HG03139 (cell line): ENCODE data around the gene DHH.

Source experiments
- ATAC-seq: cut with Tn5 transposase; IDR thresholded peaks from one replicate; pipeline ENCODE4 v1.9.1; 2021; ENCODE audit not compliant: unreplicated experiment

Gene DHH

GRCh38 chr12:49051373-49051764 is 43.2 kb downstream of the DHH start:
- no peak for ATAC-seq

DNA sequence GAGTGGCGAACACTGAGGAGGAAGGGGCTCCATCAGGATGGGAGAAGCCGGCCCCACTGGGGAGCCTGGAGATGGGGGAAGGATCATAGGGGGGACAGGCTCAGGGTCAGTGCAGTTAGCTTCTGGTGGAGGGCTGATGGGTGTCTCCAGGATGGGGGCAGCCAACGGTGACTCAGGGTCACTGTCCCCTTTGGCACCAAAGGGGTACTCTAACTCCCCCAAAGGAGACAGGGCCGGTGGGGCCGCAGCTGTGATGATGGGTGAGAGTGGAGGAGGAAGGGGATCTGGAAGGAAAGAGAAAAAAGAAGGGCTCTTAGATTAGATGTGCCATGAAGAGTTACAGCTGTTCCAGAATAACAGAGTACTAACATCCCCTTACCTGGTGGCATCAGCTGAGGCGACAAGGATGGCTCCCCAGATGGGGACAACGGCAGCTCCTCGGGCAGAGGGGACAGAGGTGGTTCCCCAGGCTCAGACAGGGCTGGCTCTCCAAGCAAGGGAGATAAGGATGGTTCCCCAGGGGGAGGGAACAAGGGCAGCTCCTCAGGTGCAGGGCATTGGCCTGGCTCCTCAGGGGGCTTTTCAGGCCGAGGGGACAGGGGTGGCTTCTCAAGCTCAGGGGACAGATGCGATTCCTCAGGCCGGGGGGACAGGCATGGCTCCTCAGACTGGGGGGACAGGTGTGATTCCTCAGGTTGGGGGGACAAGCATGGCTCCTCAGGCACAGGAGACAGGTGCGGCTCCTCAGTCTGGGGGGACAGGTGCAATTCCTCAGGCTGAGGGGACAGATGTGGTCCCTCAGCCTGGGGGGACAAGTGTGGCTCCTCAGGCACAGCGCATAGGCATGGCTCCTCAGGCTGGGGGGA is 43.9 kb downstream of the DHH start:
- no peak for ATAC-seq

DNA sequence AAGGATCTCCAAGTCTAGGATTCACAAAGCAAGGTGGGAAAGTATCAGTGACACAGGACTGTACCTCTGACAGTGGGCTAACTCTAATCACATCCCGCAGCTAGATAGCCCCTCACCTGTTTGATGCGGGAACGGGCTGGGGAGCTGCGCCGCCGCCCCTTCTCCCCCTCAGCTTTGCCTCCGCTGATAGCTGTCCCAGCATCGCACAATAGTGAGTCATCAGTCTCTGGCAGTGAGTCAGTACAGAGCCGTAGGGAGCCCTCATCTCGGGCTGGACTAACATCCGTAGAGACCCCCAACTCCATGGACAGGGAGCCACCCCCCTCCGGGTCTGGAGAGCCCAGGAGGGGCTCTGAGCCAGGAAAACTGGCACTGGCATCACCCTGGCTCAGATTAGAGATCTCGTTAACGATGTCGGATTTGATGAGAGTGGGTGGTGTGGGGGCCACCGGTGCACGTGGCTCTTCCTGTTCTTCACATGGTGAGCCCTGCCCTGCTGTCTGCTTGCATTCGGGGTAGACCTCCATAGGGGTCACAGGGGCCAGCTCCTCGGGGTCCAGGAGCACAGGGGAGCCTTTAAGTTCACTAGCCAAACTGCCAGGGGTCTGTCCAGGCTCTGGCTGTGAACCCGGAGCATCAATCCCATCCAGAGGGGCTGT is 44.9 kb downstream of the DHH start:
- ATAC-seq, result no peak

- no peak for ATAC-seq
These were observed 45.6 kb downstream of the DHH start for GRCh38 chr12:49048953-49049352.

- no peak for ATAC-seq
These were observed 48.3 kb downstream of the DHH start for GRCh38 chr12:49046129-49046895.

DNA sequence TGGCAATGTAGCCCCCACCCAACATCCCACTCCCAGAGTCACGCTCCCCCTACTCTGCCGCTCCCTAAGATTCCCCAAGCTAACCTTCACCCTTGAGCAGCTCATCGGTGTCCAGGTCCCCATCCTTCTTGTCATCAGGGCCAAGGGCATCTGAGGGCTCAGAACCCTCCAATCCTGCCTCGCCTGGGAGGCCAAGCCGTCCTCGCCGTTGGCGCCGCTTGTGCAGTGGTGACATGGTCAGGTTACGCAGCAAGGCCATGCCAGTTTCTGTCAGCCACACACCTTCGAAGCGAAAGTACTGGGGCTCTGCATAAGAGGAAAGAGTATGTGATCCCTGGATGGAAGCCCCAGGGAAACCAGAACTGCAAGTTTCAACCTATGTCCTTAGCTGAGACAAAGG is 49.9 kb downstream of the DHH start:
- ATAC-seq, result no peak

- ATAC-seq, result no peak
These were observed 50.7 kb downstream of the DHH start for GRCh38 chr12:49043856-49044258.

DNA sequence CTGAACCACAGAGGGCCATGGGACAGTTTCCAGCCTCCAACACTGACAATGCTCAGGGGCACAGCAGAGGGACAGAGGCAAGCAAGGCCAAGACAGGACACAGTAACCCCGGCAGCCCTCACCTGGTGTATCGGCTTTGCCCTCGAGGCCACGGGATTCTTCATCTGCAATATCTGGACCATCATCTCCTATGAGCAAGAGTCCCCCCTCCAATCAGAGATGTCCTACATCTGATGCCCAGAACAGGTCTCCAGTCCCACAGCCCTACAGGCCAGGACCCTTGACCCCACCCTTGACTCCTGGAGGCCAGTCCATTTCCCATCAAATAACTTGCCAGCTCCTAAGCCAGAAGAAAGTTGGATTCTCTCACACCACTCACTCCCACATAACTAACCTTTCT is 51.4 kb downstream of the DHH start:
- ATAC-seq, result no peak

- no peak for ATAC-seq
These were observed 52.6 kb downstream of the DHH start for GRCh38 chr12:49041881-49042484.

DNA sequence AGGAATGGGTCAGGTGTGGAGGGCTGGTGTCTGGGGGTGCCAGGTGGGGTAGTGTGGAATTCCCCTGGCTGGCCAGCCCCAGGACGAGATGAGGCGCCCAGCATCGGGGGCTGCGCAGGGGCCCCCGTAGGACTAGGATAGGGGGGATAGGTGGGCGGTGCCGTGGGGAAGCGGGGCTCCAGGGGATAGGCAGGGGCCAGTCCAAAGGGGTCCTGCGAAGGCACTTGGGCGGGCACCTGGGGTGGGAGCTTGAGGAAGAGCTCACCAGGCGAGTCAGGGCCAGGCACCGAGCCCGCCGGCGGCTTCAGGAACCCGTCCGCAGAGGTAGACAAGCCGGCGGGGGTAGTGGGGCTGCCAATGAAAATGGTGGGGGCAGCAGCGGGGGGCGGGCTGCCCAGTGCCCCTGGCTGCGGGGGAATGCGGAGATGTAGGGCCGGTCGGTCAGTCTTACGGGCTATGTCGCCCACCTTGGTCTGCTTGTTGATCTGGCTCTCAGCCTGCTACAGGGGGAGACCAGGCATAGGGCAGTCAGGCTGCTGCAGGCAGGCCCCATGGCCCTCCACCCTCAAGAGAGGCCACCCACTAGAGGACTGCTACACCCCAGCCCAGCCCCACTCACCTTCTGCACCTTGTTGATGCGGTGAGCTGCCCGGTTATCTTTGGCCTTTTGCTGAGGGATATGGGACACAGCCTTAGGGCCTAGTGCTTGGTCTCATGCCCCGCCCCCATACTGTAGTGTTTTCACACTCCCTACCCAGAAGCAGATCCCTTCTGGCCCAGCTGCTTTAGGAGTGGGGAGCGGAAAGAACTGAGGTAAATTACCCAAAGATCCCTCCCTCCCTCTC is 53.3 kb downstream of the DHH start:
- no peak for ATAC-seq

- no peak for ATAC-seq
These were observed 54.2 kb downstream of the DHH start for GRCh38 chr12:49040364-49040855.

DNA sequence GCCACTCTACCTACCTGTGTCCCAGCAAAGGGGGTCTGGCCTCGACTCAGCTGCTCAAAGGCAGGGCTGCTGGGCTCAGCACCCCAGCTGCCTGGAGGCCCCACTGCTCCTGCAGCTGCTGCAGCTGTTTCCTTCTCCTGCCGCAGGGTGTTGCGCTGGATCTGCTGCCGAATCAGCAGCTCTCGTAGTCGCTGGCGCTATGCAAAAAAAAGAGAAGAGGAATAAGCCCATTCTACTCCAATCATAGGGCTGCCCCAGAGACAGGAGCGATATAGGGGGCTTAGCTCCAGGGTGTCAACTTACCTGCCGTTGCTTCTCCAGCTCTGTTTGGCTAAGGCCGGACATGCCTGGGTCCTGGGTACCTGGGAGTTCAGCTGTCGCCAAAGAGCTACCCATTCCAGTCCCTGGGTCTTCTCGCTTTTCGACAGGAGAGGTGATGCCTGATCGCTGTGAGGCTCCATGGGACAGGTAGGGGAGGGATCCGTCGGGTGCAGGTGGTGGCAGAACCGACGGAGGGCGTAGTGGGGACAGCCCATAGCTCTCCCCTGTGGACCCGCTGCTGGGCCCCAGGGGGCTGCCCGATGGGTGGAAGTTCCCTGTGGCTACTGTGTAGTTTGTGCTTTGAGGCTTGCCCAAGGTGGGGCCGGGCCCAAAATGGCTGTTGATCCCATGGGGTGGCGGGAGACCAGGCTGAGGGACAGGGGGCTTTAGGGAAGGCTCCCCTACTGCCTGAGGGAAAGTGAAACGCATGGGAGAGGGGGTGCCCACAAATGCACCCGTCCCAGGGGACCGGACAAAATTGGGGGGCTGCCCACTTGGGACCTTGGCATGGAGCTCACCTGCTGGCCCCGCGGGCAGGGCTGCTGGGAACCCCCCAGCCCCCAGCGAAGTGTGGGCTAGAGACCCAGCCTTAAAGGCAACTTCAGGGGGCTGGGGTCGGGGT is 54.9 kb downstream of the DHH start:
- no peak for ATAC-seq

- ATAC-seq, result no peak
These were observed 56.2 kb downstream of the DHH start for GRCh38 chr12:49038291-49038955.

DNA sequence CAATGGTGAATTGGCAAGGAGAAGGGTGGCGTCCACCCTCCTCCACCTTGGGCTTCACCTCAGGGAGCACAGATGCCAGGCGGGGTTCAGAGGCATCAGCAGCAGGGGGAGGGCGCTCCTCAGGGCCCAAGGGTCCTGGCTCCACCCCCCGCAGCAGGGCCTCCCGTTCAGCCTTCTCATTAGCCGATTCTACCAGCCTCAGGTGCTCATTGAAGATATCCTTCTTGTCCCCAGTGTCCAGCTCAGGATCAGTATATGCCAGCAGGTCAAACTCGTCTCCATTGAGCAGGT is 56.7 kb downstream of the DHH start:
- ATAC-seq, result no peak

GRCh38 chr12:49037111-49037946 is 57.3 kb downstream of the DHH start:
- no peak for ATAC-seq
